MM.1S (cell line): ENCODE results near the gene CNTNAP2.

Experiments
- DNase-seq: peaks from one replicate; pipeline ENCODE4 v3.0.0-alpha.2; 2015
- H2AFZ ChIP-seq: fragments of 300-600 bp; sonication (generic); 2 replicates; pipeline ENCODE4 v1.6.0; 2016; ENCODE audit warnings: antibody characterized with exemption, low read length
- H3F3A ChIP-seq: fragments of 300-600 bp; sonication (generic); 2 replicates; pipeline ENCODE4 v1.6.1; 2016; ENCODE audit warnings: mild to moderate bottlenecking, antibody characterized with exemption, low read length, moderate library complexity, mixed read lengths; ENCODE audit not compliant: insufficient read depth
- H3K27ac ChIP-seq: fragments of 300-600 bp; sonication (generic); 2 replicates; pipeline ENCODE4 v1.5.1; 2016; ENCODE audit warnings: mild to moderate bottlenecking, low read length
- H3K27me3 ChIP-seq: fragments of 300-600 bp; sonication (generic); replicated peaks from 2 replicates; pipeline ENCODE4 v1.6.0; 2016; ENCODE audit warnings: low read length; ENCODE audit not compliant: insufficient read depth
- H3K36me3 ChIP-seq: fragments of 300-600 bp; sonication (generic); replicated peaks from 2 replicates; pipeline ENCODE4 v1.6.1; 2016; ENCODE audit warnings: mild to moderate bottlenecking, low read length, mixed read lengths; ENCODE audit not compliant: insufficient read depth
- H3K4me1 ChIP-seq: fragments of 300-600 bp; sonication (generic); 2 replicates; pipeline ENCODE4 v1.6.1; 2016; ENCODE audit warnings: low read length, mixed read lengths
- H3K4me2 ChIP-seq: fragments of 300-600 bp; sonication (generic); 2 replicates; pipeline ENCODE4 v1.6.0; 2016; ENCODE audit warnings: low read depth, low read length
- H3K4me3 ChIP-seq: fragments of 300-600 bp; sonication (generic); 2 replicates; pipeline ENCODE4 v1.5.1; 2016; ENCODE audit warnings: low read length, mixed read lengths
- H3K79me2 ChIP-seq: fragments of 300-600 bp; sonication (generic); 2 replicates; pipeline ENCODE4 v1.6.1; 2016; ENCODE audit warnings: mixed run types, low read length, mixed read lengths
- H3K9ac ChIP-seq: fragments of 300-600 bp; sonication (generic); 2 replicates; pipeline ENCODE4 v1.6.1; 2016; ENCODE audit warnings: low read length, mixed read lengths
- H3K9me2 ChIP-seq: fragments of 300-600 bp; sonication (generic); replicated peaks from 2 replicates; pipeline ENCODE4 v1.6.1; 2016; ENCODE audit warnings: mild to moderate bottlenecking, low read length, mixed read lengths; ENCODE audit not compliant: insufficient read depth
- H3K9me3 ChIP-seq: fragments of 300-600 bp; sonication (generic); replicated peaks from 2 replicates; pipeline ENCODE4 v1.6.1; 2016; ENCODE audit warnings: mild to moderate bottlenecking, low read length, mixed read lengths; ENCODE audit not compliant: insufficient read depth
- H4K20me1 ChIP-seq: fragments of 300-600 bp; sonication (generic); 2 replicates; pipeline ENCODE4 v1.6.1; 2016; ENCODE audit warnings: mild to moderate bottlenecking, low read length, moderate library complexity, mixed read lengths; ENCODE audit not compliant: insufficient read depth
- EZH2 ChIP-seq: fragments of 300-600 bp; sonication (generic); optimal IDR thresholded peaks from 2 replicates; pipeline ENCODE3; 2017; ENCODE audit warnings: low read depth, mild to moderate bottlenecking, antibody characterized with exemption, low read length, mixed read lengths
- EZH2phosphoT487 ChIP-seq: fragments of 300-600 bp; sonication (generic); IDR thresholded peaks from 2 replicates; pipeline ENCODE4 v1.6.1; 2018; ENCODE audit warnings: antibody characterized with exemption, low read length
- TF ChIP-seq, protein P1 (sequence below): fragments of 300-600 bp; sonication (generic); IDR thresholded peaks from 2 replicates; pipeline ENCODE4 v1.5.1; 2016; ENCODE audit warnings: antibody characterized with exemption, low read length, mixed read lengths

The CNTNAP2 gene

DNA sequence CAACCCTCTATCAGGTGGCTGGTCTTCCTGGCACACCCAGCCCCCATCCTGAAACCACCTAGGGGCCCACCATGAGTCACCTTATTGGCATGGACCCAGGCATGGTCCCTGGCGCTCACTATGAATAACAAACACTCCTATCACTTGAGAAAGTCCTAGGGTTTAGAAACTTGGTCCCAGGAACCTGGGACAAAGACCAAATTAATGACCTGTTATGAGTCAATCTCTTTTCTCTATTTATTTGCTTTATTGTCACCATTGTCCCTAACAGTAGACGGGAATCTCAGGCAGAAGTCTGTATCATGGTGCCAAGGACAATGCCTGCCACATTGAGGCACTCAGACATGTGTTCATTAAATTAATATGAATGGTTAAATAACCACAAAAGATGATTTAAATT, 1874.3 kb downstream of the CNTNAP2 start:
- Histone ChIP-seq H3K4me3 (no peak overlapping the region), H3K9me3 (no peaks in the 10 kb centered on the region), H3K4me1 (no peaks in the 10 kb centered on the region), H3K27ac (no peak overlapping the region), H3K27me3 (no peaks in the 10 kb centered on the region), H3K9ac (no peak overlapping the region), H2AFZ (no peak overlapping the region), H3K4me2 (no peak overlapping the region), H3K36me3 (no peaks in the 10 kb centered on the region), H3F3A (no peaks in the 10 kb centered on the region), H3K79me2 (no peaks in the 10 kb centered on the region), H3K9me2 (no peaks in the 10 kb centered on the region), H4K20me1 (no peaks in the 10 kb centered on the region)
- TF ChIP-seq EZH2phosphoT487, result no peak
- TF ChIP-seq, protein P1, sequence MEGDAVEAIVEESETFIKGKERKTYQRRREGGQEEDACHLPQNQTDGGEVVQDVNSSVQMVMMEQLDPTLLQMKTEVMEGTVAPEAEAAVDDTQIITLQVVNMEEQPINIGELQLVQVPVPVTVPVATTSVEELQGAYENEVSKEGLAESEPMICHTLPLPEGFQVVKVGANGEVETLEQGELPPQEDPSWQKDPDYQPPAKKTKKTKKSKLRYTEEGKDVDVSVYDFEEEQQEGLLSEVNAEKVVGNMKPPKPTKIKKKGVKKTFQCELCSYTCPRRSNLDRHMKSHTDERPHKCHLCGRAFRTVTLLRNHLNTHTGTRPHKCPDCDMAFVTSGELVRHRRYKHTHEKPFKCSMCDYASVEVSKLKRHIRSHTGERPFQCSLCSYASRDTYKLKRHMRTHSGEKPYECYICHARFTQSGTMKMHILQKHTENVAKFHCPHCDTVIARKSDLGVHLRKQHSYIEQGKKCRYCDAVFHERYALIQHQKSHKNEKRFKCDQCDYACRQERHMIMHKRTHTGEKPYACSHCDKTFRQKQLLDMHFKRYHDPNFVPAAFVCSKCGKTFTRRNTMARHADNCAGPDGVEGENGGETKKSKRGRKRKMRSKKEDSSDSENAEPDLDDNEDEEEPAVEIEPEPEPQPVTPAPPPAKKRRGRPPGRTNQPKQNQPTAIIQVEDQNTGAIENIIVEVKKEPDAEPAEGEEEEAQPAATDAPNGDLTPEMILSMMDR, result no peak
- no peak for TF ChIP-seq EZH2
- no peak for DNase-seq

DNA sequence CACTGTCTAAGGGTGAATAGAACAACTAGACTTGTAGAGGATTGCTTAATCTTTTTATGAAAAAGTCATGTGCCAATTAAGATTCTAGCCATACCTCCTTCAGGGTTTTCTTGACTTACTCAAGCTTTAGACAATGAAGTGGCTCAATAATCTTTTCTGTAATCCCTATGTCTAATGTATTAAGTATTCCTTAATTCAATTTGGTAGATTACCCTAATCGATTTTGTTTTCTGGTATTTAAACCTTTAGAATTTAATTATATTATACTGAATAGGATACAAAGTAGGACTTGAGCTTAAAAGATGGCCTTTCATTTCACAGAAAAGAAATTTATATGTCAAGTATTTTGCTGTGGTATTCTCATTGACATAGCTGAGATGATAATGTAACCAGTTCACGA, 1876.1 kb downstream of the CNTNAP2 start:
- no peak overlapping the region for H3K27ac ChIP-seq
- TF ChIP-seq, protein P1, result no peak
- TF ChIP-seq EZH2 (no peak), EZH2phosphoT487 (no peak)
- DNase-seq, result no peak

DNA sequence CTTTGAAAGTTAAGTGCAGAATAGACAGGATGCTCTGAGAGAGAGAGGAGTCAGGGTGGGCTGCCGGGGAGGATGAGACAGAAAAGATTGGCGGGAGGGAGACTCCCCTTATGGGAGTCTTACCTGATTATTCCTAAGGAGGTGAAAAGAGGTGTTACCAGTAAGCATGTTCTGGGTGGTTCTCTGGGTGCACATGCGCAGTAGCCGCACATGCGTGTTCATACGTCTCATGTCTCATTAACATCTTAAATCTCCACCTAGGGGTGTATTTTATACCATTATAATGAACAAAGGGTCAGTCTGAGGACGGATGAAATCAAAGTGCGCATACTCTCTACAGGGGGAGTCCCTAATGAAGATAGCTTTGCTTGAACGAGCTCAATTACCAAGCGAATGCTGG, 1881.0 kb downstream of the CNTNAP2 start:
- H3K27me3 ChIP-seq, result no peaks in the 10 kb centered on the region
- no peak overlapping the region for H2AFZ ChIP-seq
- no peaks in the 10 kb centered on the region for H3K9me3 ChIP-seq
- H3K9ac ChIP-seq, result no peak overlapping the region
- no peaks in the 10 kb centered on the region for H3K79me2 ChIP-seq
- TF ChIP-seq, protein P1, result no peak
- TF ChIP-seq EZH2phosphoT487 (no peak), EZH2 (no peak)
- DNase-seq, result no peak
- H3K4me3 ChIP-seq, result no peak overlapping the region
- no peaks in the 10 kb centered on the region for H3F3A ChIP-seq
- H3K27ac ChIP-seq, result no peak overlapping the region
- no peak overlapping the region for H3K4me2 ChIP-seq
- no peaks in the 10 kb centered on the region for H3K4me1 ChIP-seq
- H3K36me3 ChIP-seq, result no peaks in the 10 kb centered on the region
- no peaks in the 10 kb centered on the region for H3K9me2 ChIP-seq
- H4K20me1 ChIP-seq, result no peaks in the 10 kb centered on the region

More for the DNA sequence above, 1876.1 kb downstream of the CNTNAP2 start:
- H3K36me3 ChIP-seq, result no peaks in the 10 kb centered on the region
- H3K9me3 ChIP-seq, result no peaks in the 10 kb centered on the region
- no peaks in the 10 kb centered on the region for H3K27me3 ChIP-seq
- no peaks in the 10 kb centered on the region for H3K9me2 ChIP-seq
- no peaks in the 10 kb centered on the region for H3K79me2 ChIP-seq
- no peak overlapping the region for H3K9ac ChIP-seq
- H3K4me3 ChIP-seq, result no peak overlapping the region
- no peak overlapping the region for H3K4me2 ChIP-seq
- H2AFZ ChIP-seq, result no peak overlapping the region
- H4K20me1 ChIP-seq, result no peaks in the 10 kb centered on the region
- no peaks in the 10 kb centered on the region for H3K4me1 ChIP-seq
- no peaks in the 10 kb centered on the region for H3F3A ChIP-seq
